Measurements from ENCODE around the gene TBC1D5. TPM values are rescaled to one million over a fixed set of nuclear protein-coding genes. Genes with fewer than 3 reads are reported as not detected.

Gene TBC1D5
- total RNA-seq: 33.2 and 55.0 TPM in 2 replicates

GRCh38 chr3:17742102-17742879 is at the start of gene TBC1D5:
TBC1D5 (minus strand) TSS chr3:17742631; CDS start chr3:17508570, 234,061 bp downstream.

